Measurements from ENCODE around the gene IL10RB.

DNA sequence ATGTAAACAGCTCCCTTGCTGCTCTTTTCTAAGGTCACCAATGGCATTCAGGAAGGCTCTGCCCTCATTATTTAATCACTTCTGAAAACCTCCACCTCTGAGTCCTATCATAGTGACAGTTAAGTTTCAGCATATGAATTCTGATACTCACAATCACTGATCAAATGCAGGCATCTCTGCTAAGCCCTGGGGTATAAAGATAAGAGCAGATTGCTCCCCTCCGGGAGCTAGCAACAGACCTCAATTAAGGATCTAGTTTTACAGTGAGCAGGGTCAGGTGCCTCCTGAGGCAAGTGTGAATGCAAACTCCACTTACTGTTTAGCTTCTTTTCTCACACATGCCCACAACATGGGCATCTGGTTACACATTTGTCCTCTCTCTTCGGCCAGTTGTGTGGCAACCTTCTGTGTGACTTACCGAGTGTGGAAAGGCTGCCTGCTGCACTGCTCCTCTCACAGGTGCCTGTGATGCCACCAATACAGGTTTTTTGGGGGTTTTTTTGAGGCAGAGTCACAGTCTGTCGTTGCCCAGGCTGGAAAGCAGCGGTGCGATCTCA, 15.0 kb downstream of the IL10RB start:
- TF ChIP-seq, protein P1, sequence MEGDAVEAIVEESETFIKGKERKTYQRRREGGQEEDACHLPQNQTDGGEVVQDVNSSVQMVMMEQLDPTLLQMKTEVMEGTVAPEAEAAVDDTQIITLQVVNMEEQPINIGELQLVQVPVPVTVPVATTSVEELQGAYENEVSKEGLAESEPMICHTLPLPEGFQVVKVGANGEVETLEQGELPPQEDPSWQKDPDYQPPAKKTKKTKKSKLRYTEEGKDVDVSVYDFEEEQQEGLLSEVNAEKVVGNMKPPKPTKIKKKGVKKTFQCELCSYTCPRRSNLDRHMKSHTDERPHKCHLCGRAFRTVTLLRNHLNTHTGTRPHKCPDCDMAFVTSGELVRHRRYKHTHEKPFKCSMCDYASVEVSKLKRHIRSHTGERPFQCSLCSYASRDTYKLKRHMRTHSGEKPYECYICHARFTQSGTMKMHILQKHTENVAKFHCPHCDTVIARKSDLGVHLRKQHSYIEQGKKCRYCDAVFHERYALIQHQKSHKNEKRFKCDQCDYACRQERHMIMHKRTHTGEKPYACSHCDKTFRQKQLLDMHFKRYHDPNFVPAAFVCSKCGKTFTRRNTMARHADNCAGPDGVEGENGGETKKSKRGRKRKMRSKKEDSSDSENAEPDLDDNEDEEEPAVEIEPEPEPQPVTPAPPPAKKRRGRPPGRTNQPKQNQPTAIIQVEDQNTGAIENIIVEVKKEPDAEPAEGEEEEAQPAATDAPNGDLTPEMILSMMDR (IDR thresholded peaks at IDR 0.05), result no peak
- TF ChIP-seq POLR2A (IDR thresholded peaks at IDR 0.05), result no peak
